HUES48 (cell line): ENCODE results near the gene SGCE.

Experiments
- H3K27ac ChIP-seq: one replicate; pipeline ENCODE4 v1.7.0; 2013; ENCODE audit warnings: low read depth, low read length, inconsistent platforms
- H3K27me3 ChIP-seq: 2 replicates; pipeline ENCODE4 v1.6.1; 2013; ENCODE audit warnings: mild to moderate bottlenecking, low read length; ENCODE audit not compliant: control insufficient read depth, insufficient read depth
- H3K36me3 ChIP-seq: 2 replicates; pipeline ENCODE4 v1.6.1; 2013; ENCODE audit warnings: low read length; ENCODE audit not compliant: control insufficient read depth, insufficient read depth
- H3K4me1 ChIP-seq: 2 replicates; pipeline ENCODE4 v1.6.1; 2013; ENCODE audit warnings: mild to moderate bottlenecking, low read length; ENCODE audit not compliant: control insufficient read depth, insufficient read depth
- H3K4me3 ChIP-seq: 2 replicates; pipeline ENCODE4 v1.5.1; 2013; ENCODE audit warnings: mild to moderate bottlenecking, low read depth, low read length
- H3K9ac ChIP-seq: 2 replicates; pipeline ENCODE4 v1.6.1; 2013; ENCODE audit warnings: mild to moderate bottlenecking, low read depth, low read length, moderate library complexity
- H3K9me3 ChIP-seq: 2 replicates; pipeline ENCODE4 v1.6.1; 2013; ENCODE audit warnings: low read length; ENCODE audit not compliant: control insufficient read depth, insufficient read depth

SGCE gene

DNA sequence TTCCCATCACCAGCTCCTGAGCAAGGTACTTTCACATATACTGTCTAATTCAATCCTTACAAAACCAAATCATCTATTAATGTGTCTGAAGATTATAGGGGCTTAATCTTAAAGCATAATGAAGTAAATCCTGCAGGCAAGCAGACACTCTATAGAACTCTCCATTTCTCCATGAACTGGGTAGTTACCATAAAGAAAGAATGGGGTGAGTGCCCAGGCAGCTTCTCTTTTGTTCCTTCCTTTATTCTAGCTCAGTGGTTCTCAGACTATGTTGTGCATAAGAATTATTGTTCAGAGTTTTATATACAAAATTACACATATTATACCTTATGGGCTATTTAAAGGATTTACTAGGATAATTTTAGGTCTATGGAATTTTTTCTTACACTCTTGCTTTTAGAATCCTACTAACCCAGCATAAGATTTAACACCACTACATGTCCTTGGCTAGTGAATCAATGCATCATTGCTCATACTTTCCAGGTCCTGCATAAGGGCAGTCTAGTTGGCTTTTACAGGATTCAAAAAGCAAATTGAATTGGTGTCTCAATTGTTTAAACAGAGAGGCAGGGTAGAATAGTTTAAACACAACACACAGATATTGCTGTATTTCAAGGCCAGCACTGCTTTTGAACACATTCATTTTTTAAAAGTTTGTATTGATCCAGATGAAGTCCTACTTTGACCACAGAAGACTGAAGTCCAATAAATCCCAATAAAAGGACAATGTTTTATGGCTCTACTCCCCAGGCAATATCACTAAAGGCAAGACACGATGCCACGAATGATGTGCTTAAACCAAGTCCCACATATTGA is 12.9 kb downstream of the SGCE start:
- no peak overlapping the region for H3K4me3 ChIP-seq
- H3K36me3 ChIP-seq = no peaks in the 10 kb centered on the region
- no peaks in the 10 kb centered on the region for H3K27me3 ChIP-seq
- H3K27ac ChIP-seq = no peak overlapping the region
- H3K4me1 ChIP-seq = peaks cover 38% of the 10 kb centered on the region
- H3K9me3 ChIP-seq = no peaks in the 10 kb centered on the region
- H3K9ac ChIP-seq = no peak overlapping the region

DNA sequence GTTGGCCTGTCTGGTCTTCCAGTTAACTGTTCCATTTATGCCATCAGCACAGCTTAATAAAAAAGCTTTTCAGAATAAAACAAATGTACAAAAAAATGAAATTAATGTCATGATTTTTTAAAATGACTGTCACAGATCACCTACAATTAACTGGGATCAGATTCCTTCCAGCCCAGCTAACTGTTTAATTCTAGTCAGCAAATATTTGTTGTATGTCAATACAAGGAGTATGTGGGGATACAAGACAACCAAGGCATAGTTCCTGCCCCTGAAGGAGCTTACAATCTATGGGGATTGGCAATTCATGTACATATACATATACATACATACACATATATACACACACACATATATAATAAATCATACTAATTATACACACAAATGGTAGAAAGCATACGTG is 16.5 kb downstream of the SGCE start:
- no peak overlapping the region for H3K9ac ChIP-seq
- no peak overlapping the region for H3K4me3 ChIP-seq
- H3K36me3 ChIP-seq = no peaks in the 10 kb centered on the region
- no peaks in the 10 kb centered on the region for H3K27me3 ChIP-seq
- peaks cover 18% of the 10 kb centered on the region for H3K4me1 ChIP-seq
- H3K9me3 ChIP-seq = no peaks in the 10 kb centered on the region
- no peak overlapping the region for H3K27ac ChIP-seq

DNA sequence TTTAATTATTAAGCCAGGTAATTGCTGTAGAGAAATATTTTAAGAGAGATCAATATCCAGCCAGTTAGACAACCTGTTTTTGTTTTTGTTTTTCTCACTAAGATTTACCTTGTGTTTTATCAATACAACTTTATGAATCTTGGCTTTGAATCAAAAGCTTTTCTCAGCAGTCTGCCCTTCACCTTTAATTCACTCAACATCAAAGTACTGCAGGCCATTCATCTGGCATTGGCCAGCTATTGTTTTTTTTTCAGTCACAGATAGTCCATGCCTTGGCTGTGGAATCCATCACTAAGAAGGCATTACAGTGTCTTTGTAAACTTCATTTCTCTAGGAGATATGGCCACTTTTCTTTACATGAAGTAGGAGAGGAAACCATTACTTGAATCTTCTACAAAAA is 20.2 kb downstream of the SGCE start:
- Histone ChIP-seq H3K27ac (no peak overlapping the region), H3K4me3 (no peak overlapping the region), H3K36me3 (no peaks in the 10 kb centered on the region), H3K4me1 (peaks cover 12% of the 10 kb centered on the region), H3K9ac (no peak overlapping the region), H3K27me3 (no peaks in the 10 kb centered on the region), H3K9me3 (no peaks in the 10 kb centered on the region)

DNA sequence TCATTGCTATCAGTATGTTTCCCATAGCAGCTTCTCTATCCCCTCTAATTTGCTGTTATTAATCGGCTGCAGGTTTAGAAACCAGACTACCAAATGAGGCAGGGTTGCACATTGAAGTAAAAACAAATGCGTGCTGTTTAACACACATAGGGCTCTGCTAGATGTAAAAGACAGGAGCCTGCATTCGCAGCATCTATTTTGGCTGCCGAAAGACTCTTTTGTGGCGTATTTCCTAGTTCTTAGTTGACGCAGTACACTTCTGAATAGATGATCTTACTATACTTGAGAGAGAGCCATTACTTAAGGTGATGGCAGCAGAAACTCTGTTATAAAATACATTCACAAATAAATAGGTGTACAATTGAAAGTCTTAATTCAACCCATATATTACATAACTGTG is 21.4 kb downstream of the SGCE start:
- peaks cover 12% of the 10 kb centered on the region for H3K4me1 ChIP-seq
- no peaks in the 10 kb centered on the region for H3K36me3 ChIP-seq
- no peak overlapping the region for H3K9ac ChIP-seq
- no peaks in the 10 kb centered on the region for H3K27me3 ChIP-seq
- H3K27ac ChIP-seq = no peak overlapping the region
- no peak overlapping the region for H3K4me3 ChIP-seq
- H3K9me3 ChIP-seq = no peaks in the 10 kb centered on the region

DNA sequence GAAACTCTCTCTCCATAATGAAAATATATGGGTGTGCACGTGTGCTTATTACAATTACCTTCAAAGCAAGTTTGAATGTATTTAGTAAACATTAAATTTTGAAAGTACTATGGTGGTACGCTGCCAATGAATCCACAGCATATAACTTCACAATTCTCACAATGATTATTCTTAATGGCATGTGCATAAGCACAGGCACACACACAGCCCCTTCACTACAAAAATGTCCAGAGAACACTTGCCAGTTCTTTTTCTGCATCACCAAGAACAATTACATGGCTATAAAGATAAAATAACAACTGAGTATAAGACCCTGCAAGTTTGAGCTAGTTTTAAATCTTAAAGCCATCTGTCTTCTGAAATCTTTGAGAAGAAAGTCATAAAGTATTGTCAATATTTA is 22.2 kb downstream of the SGCE start:
- H3K27ac ChIP-seq = no peak overlapping the region
- peaks cover 12% of the 10 kb centered on the region for H3K4me1 ChIP-seq
- no peak overlapping the region for H3K4me3 ChIP-seq
- H3K36me3 ChIP-seq = no peaks in the 10 kb centered on the region
- no peaks in the 10 kb centered on the region for H3K9me3 ChIP-seq
- no peak overlapping the region for H3K9ac ChIP-seq
- H3K27me3 ChIP-seq = no peaks in the 10 kb centered on the region

DNA sequence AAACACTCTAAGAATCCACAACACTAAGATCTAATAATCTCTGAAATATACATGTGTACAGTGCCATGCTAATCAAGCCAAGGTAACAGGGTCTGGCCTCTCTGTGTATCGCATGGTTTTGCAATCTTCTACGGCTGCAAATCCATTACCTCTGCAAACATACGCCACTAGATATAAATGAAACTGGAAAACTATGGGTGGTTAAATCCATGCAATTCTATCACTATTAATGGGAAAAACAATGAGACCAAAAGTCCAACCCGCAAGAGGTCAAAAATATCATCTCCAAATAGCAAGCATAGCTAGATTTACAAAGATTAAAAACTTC is 23.0 kb downstream of the SGCE start:
- Histone ChIP-seq H3K9ac (no peak overlapping the region; the same call in 1 of the 2 replicates), H3K9me3 (no peaks in the 10 kb centered on the region), H3K4me3 (no peak overlapping the region), H3K27ac (no peak overlapping the region), H3K36me3 (no peaks in the 10 kb centered on the region), H3K27me3 (no peaks in the 10 kb centered on the region), H3K4me1 (peaks cover 12% of the 10 kb centered on the region)

DNA sequence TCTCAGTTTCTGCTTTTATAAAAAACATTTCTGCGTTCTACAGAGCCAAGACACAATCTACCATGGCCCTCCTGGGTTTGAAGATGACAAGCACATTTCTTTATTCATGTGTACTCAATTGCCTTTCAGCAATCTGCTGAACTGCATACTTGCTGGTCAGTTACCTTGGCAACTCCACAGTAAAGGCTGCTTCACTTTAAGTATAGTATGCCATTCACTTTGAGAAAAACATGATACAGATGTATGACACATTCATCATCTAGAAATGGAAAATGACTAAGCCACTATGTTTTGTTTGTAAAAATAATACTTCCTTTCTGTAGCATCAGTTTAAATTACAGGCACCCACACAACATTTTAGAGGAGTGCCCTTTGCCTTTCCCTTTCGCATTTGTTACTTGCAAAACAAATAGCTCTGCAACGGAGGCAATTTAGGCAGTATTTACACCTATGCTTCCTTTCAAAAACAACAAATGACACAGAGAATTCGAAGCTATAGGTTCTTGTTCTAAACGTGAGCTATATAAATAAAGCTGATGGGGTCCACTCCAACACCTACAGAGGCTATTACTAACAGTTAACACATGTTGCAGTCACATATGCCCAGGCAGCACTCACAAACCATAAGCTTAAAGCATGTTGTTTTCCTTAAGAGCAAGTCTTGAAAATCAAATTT is 23.5 kb downstream of the SGCE start:
- Histone ChIP-seq H3K27me3 (no peaks in the 10 kb centered on the region), H3K36me3 (no peaks in the 10 kb centered on the region), H3K27ac (no peak overlapping the region), H3K4me3 (no peak overlapping the region), H3K9me3 (no peaks in the 10 kb centered on the region), H3K9ac (no peak overlapping the region; the same call in 1 of the 2 replicates), H3K4me1 (peaks cover 12% of the 10 kb centered on the region)

DNA sequence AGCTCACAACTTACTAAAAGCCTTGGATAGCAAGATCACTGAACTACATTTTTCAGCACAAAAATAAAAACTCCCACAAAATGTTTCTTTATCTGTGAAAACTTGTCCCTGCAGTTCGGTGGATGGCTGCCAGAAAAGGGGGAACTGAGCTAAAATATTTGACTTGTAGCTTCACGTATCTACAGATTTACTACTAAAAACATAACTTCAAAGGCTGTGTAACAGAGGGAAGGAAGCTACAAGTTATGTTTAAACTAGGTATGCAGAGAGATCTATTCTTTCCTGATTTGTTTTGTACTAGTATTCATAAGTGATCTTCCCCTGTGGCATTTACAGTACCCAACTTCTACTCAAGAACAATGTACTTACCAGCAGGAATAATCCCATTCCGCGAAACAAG is 25.1 kb downstream of the SGCE start:
- Histone ChIP-seq H3K4me1 (peaks cover 13% of the 10 kb centered on the region), H3K27me3 (no peaks in the 10 kb centered on the region), H3K27ac (no peak overlapping the region), H3K36me3 (no peaks in the 10 kb centered on the region), H3K4me3 (no peak overlapping the region), H3K9me3 (no peaks in the 10 kb centered on the region), H3K9ac (no peak overlapping the region)

DNA sequence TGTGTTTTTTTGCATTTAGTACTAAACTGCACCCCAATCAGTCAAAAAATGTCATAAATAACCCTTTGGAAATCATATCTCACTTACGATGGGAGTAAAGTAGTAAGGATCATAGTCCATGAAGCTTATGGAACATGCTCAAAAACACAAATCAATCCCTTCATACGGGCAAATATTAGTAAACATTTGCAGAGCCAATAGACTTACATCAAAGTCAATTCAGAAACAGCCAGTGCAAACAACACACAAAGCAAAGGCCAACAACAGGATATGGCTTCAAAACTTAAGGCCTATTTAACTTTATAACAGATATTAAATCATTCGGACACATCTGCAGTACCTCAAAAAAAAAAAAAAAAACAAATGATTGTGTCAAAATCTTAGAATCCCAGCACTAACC is 32.1 kb downstream of the SGCE start:
- Histone ChIP-seq H3K27me3 (no peaks in the 10 kb centered on the region), H3K4me1 (peaks cover 7% of the 10 kb centered on the region), H3K4me3 (no peak overlapping the region), H3K36me3 (0 out of 2 replicates have a peak, but pooled peaks cover 3% of the 10 kb centered on the region), H3K27ac (no peak overlapping the region), H3K9me3 (no peaks in the 10 kb centered on the region), H3K9ac (no peak overlapping the region)

DNA sequence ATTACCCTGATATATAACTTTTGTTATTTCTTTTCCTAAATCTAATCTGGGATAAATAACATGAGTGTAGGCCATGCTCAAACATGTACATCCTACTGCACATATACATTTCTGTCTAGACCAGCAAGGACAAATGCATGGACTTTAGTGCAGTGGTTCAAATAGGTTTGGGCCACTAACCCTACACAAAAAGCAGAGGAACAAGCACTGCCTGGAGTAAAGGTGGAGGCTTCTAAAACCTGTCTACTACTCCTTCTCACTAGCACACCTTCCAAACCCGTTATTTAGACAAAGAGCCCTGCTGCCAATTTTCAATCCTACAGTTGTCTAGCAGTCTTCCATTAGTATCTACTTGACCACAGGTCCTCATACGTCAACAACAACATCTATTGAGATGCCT is 34.8 kb downstream of the SGCE start:
- peaks cover 7% of the 10 kb centered on the region for H3K4me1 ChIP-seq
- H3K9ac ChIP-seq = no peak overlapping the region
- H3K27ac ChIP-seq = peak overlapping the region; percentile 5
- H3K9me3 ChIP-seq = no peaks in the 10 kb centered on the region
- H3K36me3 ChIP-seq = 0 out of 2 replicates have a peak, but pooled peaks cover 3% of the 10 kb centered on the region
- H3K27me3 ChIP-seq = no peaks in the 10 kb centered on the region
- no peak overlapping the region for H3K4me3 ChIP-seq

DNA sequence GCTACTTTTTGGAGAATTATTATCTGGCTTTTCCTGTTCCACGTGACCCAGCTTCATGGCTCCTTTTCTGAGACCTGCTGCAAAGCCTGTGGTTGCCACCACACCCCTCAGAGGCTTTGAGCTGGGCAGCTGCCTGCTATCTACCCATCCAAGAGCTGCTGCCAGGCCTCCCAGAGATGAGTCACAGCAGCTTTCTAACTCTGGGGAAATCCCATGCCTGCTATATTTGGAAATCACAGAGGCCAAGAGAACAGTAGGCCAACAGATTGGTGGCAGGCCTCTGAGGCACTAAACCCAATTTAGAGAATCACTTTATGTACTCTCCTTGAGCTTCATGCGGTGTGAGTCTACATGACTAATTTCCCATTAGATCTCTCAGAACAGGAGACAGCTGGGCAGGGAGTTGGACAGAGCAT is 35.2 kb downstream of the SGCE start:
- Histone ChIP-seq H3K9ac (no peak overlapping the region), H3K4me3 (no peak overlapping the region), H3K27me3 (no peaks in the 10 kb centered on the region), H3K4me1 (peaks cover 5% of the 10 kb centered on the region), H3K27ac (peak overlapping the region; percentile 5), H3K9me3 (no peaks in the 10 kb centered on the region), H3K36me3 (peaks cover 5% of the 10 kb centered on the region; the same call in 1 of the 2 replicates)
